B cell (primary cell): ENCODE data around the gene BUB1. TPM values are rescaled to one million over a fixed set of nuclear protein-coding genes. Genes with fewer than 3 reads are reported as not detected.
"Not testable (repeated sequence)": the region's sequence is repeated elsewhere in the genome, so short reads cannot be mapped to it uniquely, and the experiment has no call there.

ENCODE experiments used
- ATAC-seq: fragments of 200-7000 bp; cut with Tn5 transposase; one replicate; pipeline ENCODE4 v1.10.0; 2021; ENCODE audit warnings: low read depth, mild to moderate bottlenecking, moderate number of reproducible peaks, moderate library complexity
- CTCF ChIA-PET: fragments of 350-600 bp; sonication (Branson Sonifier 250); formaldehyde crosslinking; loops from one replicate; lab custom pipeline; 2021; ENCODE audit warnings: antibody characterized with exemption, inconsistent platforms; lab: Charles Lee
- POLR2A ChIA-PET: fragments of 350-600 bp; sonication (Branson Sonifier 250); formaldehyde crosslinking; loops from one replicate; lab custom pipeline; 2021; ENCODE audit warnings: antibody characterized with exemption; lab: Charles Lee
- DNase-seq: peaks from one replicate; pipeline ENCODE4 v3.0.0; 2013
- H2AFZ ChIP-seq: 2 replicates; pipeline ENCODE4 v1.6.1; 2012; ENCODE audit warnings: mild to moderate bottlenecking, low read depth, low read length; ENCODE audit not compliant: insufficient read depth, poor library complexity, severe bottlenecking
- H3K27ac ChIP-seq, 2 donors: 1 replicate in 1 of 2; 2 replicates in 1 of 2; pipeline ENCODE4 v1.5.1; 2012 to 2013; ENCODE audit warnings: low read length in 2 of 2, mild to moderate bottlenecking in 2 of 2, moderate library complexity in 1 of 2
- H3K27me3 ChIP-seq, 4 experiments: fragments of 200-600 bp in 1 of 4; sonication (generic) in 1 of 4; replicated peaks in 1 of 4; 1 replicate in 2 of 4; 2 replicates in 2 of 4; pipeline versions ENCODE4 v1.6.1 to v1.7.0; 2013 to 2016; ENCODE audit warnings: low read length in 3 of 4, mild to moderate bottlenecking in 2 of 4, mixed read lengths in 1 of 4, moderate library complexity in 1 of 4; ENCODE audit not compliant: insufficient read depth in 4 of 4, control insufficient read depth in 3 of 4; ENCODE audit errors: control extremely low read depth in 1 of 4
- H3K36me3 ChIP-seq, 2 experiments: replicated peaks in 1 of 2; 1 replicate in 1 of 2; 2 replicates in 1 of 2; pipeline versions ENCODE4 v1.6.1 to v1.7.1; 2013; ENCODE audit warnings: low read length in 1 of 2; ENCODE audit not compliant: insufficient read depth in 2 of 2, control insufficient read depth in 1 of 2; ENCODE audit errors: control extremely low read depth in 1 of 2, extremely low read depth in 1 of 2
- H3K4me1 ChIP-seq, 2 donors: fragments of 200-600 bp in 1 of 2; sonication (generic) in 1 of 2; 1 replicate in 1 of 2; 2 replicates in 1 of 2; pipeline versions ENCODE4 v1.5.1 to v1.6.1; 2013 to 2017; ENCODE audit warnings: low read length in 2 of 2; ENCODE audit not compliant: control insufficient read depth in 2 of 2, insufficient read depth in 2 of 2
- H3K4me2 ChIP-seq: replicated peaks from 2 replicates; pipeline ENCODE3; 2012; ENCODE audit warnings: mild to moderate bottlenecking, low read depth, low read length; ENCODE audit not compliant: poor library complexity, severe bottlenecking
- H3K4me3 ChIP-seq, 5 experiments: fragments of 200-600 bp in 1 of 5; sonication (generic) in 1 of 5; 1 replicate in 3 of 5; 2 replicates in 2 of 5; pipeline versions ENCODE4 v1.5.1 to v1.7.0; 2011 to 2016; ENCODE audit warnings: low read length in 4 of 5, mild to moderate bottlenecking in 4 of 5, low read depth in 2 of 5, control low read depth in 1 of 5, moderate library complexity in 1 of 5; ENCODE audit not compliant: insufficient read depth in 1 of 5; ENCODE audit errors: control extremely low read depth in 1 of 5, extremely low read depth in 1 of 5
- H3K79me2 ChIP-seq: fragments of 200-600 bp; sonication (generic); one replicate; pipeline ENCODE4 v1.6.0; 2016; ENCODE audit warnings: low read length; ENCODE audit not compliant: control insufficient read depth, insufficient read depth
- H3K9ac ChIP-seq: fragments of 200-600 bp; sonication (generic); 2 replicates; pipeline ENCODE4 v1.6.1; 2017; ENCODE audit warnings: mild to moderate bottlenecking, low read length, moderate library complexity
- H3K9me3 ChIP-seq, 3 donors: one replicate each; pipeline versions ENCODE4 v1.6.1 to v1.7.1; 2013; ENCODE audit warnings: low read length in 2 of 3; ENCODE audit not compliant: control insufficient read depth in 2 of 3, insufficient read depth in 1 of 3; ENCODE audit errors: control extremely low read depth in 1 of 3
- H4K20me1 ChIP-seq: 2 replicates; pipeline ENCODE4 v1.6.0; 2012; ENCODE audit warnings: mild to moderate bottlenecking, low read length; ENCODE audit not compliant: insufficient read depth, control insufficient read depth, poor library complexity, severe bottlenecking
- H3K27ac Mint-ChIP-seq: one replicate; pipeline ENCODE4 v1.8.0; 2021; ENCODE audit warnings: mixed read lengths
- H3K27me3 Mint-ChIP-seq: one replicate; pipeline ENCODE4 v1.8.0; 2021; ENCODE audit warnings: mixed read lengths
- H3K4me1 Mint-ChIP-seq: one replicate; pipeline ENCODE4 v1.8.0; 2021; ENCODE audit warnings: mixed read lengths
- H3K4me3 Mint-ChIP-seq: one replicate; pipeline ENCODE4 v1.8.0; 2021; ENCODE audit warnings: mixed read lengths
- H3K9me3 Mint-ChIP-seq: one replicate; pipeline ENCODE4 v1.8.0; 2022; ENCODE audit warnings: mixed read lengths; ENCODE audit not compliant: insufficient read depth
- WGBS: methylation state at CpG from one replicate; pipeline ENCODE4 v1.1.5; 2013; ENCODE audit warnings: missing lambda C conversion rate; ENCODE audit not compliant: insufficient coverage; 5-methylcytosine and 5-hydroxymethylcytosine counted together
- intact Hi-C: fragments of 100-400 bp; cut with micrococcal nuclease; formaldehyde crosslinking; loops from one replicate; pipeline ENCODE4 v1.10.0; 2022
- polyA plus RNA-seq: library from polyadenylated mRNA; depleted of rRNA; stranded (reverse); fragments of >200 nt; gene quantifications from 2 replicates; pipeline ENCODE4 v1.2.3, GENCODE V29; 2012
- total RNA-seq, 2 donors: library from RNA; stranded (reverse); fragments of 120-200 nt in 1 of 2; gene quantifications; 1 replicate in 1 of 2; 2 replicates in 1 of 2; pipeline versions ENCODE4 v1.2.3 to v1.2.4, GENCODE V29; 2013 to 2022

BUB1 gene
- total and polyA plus RNA-seq, 2 donors (not counting 1 experiment from before 2014, with no cell fraction given): 0.85 to 2.0 TPM

DNA sequence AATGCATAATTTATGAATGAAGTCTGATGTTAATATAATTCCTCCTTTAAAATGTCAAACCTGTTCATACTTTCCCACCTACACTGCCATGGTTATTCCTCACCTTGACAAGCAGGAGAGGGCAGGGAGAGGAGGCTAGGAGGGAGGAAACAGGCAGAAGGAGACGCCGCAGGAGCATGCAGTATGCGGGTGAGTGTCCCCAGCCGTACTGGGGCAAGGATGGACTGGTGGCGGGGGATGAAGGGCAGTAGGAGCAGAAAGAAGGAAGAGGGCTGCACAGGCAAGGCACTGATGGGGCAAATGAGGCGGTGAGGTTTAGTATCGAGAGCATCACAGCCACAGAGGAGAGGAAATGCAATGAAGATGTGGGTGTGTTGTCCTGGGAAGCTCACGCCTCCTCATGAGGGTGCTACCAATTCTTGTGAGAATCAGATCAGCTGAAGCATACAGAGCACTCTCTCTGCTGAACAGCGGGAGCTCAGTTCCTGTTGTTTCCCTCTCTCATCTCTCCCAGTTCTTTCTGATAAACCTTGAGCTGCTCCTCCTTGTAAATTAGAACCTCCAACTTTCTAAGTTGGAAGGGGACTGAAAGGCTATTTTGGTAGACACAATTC, 58.4 kb downstream of the BUB1 start:
- H3K79me2 ChIP-seq, H3K4me3 Mint-ChIP-seq, POLR2A ChIA-PET, H3K4me1 Mint-ChIP-seq, H3K27ac Mint-ChIP-seq, H3K9me3 Mint-ChIP-seq, H3K9me3 ChIP-seq, H3K36me3 ChIP-seq, H3K4me3 ChIP-seq, H3K4me1 ChIP-seq, H3K9ac ChIP-seq, DNase-seq, H2AFZ ChIP-seq, CTCF ChIA-PET, H3K27me3 ChIP-seq, H3K27ac ChIP-seq, intact Hi-C loops, H3K27me3 Mint-ChIP-seq, ATAC-seq, H3K4me2 ChIP-seq, H4K20me1 ChIP-seq: not testable (repeated sequence)
- 80% methylated on average over 1 of the region's 9 CpGs for WGBS

DNA sequence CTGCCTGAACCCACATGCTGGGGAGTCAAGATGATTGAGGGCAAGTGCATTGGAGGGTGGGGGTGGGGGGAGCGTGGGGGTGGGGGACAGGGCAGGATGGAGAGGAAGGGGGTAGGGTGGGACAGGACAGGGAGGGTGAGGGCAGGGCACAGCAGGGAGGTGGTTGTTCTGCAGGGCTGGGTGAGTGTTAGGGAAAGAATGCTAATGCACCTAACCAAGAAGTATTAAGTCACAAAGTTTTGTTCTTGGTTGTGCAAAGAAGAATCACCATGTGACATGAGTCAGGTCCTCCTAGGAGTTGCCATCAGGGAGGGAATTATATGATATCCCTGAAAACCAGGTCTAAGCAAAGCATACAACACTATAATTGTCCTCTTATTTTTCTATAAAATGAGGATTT, 63.9 kb downstream of the BUB1 start:
- H3K4me1 Mint-ChIP-seq, H3K4me3 ChIP-seq, H4K20me1 ChIP-seq, DNase-seq, POLR2A ChIA-PET, H2AFZ ChIP-seq, H3K9me3 Mint-ChIP-seq, H3K9me3 ChIP-seq, H3K4me1 ChIP-seq, H3K4me2 ChIP-seq, H3K27me3 Mint-ChIP-seq, H3K36me3 ChIP-seq, intact Hi-C loops, H3K4me3 Mint-ChIP-seq, H3K9ac ChIP-seq, CTCF ChIA-PET, H3K79me2 ChIP-seq, ATAC-seq, H3K27ac ChIP-seq, H3K27ac Mint-ChIP-seq, H3K27me3 ChIP-seq: not testable (repeated sequence)
- WGBS: no CpG with 5 or more reads among the region's 1 CpG

DNA sequence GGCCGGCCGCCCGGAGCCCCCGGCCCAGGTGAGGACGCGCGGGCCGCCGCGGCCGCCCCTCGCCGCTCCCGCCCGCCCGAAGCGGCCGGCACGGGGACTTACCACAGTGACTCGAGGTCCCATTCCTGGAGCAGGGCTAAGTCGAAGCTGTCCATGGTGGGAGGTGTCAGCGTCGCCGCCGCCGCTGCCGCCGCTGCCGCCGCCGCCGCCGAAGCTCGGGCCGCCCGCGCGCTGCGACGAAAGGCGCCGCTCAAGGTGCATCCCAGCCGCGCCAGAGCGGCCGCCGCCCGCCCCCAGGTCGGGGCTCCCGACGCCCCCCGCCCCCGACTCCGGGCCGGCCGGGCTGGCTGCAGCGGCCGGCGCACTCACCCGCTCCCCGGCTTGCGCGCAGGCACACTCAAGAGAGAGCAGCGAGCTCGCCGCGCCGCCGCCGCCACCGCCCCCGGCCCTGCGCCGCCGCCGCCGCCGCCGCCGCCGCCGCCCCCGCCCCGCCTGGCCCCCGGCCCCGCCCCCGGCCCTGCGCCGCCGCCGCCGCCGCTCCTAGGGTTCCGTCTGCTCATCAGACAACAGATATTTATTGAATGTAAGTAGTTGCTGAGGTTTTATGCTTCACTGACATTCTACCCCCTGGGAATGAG, 67.1 kb downstream of the BUB1 start:
- ATAC-seq: peak; percentile 67
- H3K27me3 Mint-ChIP-seq: not testable (repeated sequence)

More for the DNA sequence above, 67.1 kb downstream of the BUB1 start:
- H4K20me1 ChIP-seq, H3K9me3 ChIP-seq, H3K27me3 ChIP-seq, CTCF ChIA-PET, H3K4me2 ChIP-seq, H3K4me3 Mint-ChIP-seq, H3K79me2 ChIP-seq, H3K4me1 Mint-ChIP-seq, H3K4me1 ChIP-seq, H3K27ac ChIP-seq, intact Hi-C loops, H3K4me3 ChIP-seq, H3K27ac Mint-ChIP-seq, H3K9me3 Mint-ChIP-seq, POLR2A ChIA-PET, H2AFZ ChIP-seq, H3K36me3 ChIP-seq, H3K9ac ChIP-seq: not testable (repeated sequence)
- peak; percentile 12 for DNase-seq
- WGBS: no CpG with 5 or more reads among the region's 94 CpGs
